T-helper 1 cell treated with Interleukin-12 subunit alpha and Interleukin-12 subunit beta and Interleukin-4 antibody, amounts not matched to agents 30 μg/mL and 1 μg/mL, for 36 hours (primary cell): Measurements from ENCODE around the gene GPC6.

Experiments
- H3K27ac Mint-ChIP-seq: one replicate; pipeline ENCODE4 v1.8.0; 2021; ENCODE audit warnings: mild to moderate bottlenecking, mixed read lengths
- H3K27me3 Mint-ChIP-seq: one replicate; pipeline ENCODE4 v1.8.0; 2021; ENCODE audit warnings: low read depth, mixed read lengths
- H3K36me3 Mint-ChIP-seq: one replicate; pipeline ENCODE4 v1.8.0; 2021; ENCODE audit warnings: low read depth, mixed read lengths
- H3K4me1 Mint-ChIP-seq: one replicate; pipeline ENCODE4 v1.8.0; 2021; ENCODE audit warnings: low read depth, mixed read lengths
- H3K4me3 Mint-ChIP-seq: one replicate; pipeline ENCODE4 v1.8.0; 2021; ENCODE audit warnings: mild to moderate bottlenecking, moderate library complexity, mixed read lengths
- H3K9me3 Mint-ChIP-seq: one replicate; pipeline ENCODE4 v1.8.0; 2021; ENCODE audit warnings: mixed read lengths

Gene GPC6

GRCh38 chr13:94387047-94387446, 1160.4 kb downstream of the GPC6 start:
- Mint-ChIP-seq H3K27ac (no peak overlapping the region), H3K9me3 (no peaks in the 10 kb centered on the region), H3K36me3 (no peaks in the 10 kb centered on the region), H3K4me1 (no peaks in the 10 kb centered on the region), H3K27me3 (peaks cover 6% of the 10 kb centered on the region), H3K4me3 (no peak overlapping the region)

- no peaks in the 10 kb centered on the region for H3K9me3 Mint-ChIP-seq
- H3K27me3 Mint-ChIP-seq: peaks cover 4% of the 10 kb centered on the region
- no peak overlapping the region for H3K27ac Mint-ChIP-seq
- no peaks in the 10 kb centered on the region for H3K4me1 Mint-ChIP-seq
- no peaks in the 10 kb centered on the region for H3K36me3 Mint-ChIP-seq
- no peak overlapping the region for H3K4me3 Mint-ChIP-seq
Observed at GRCh38 chr13:94389604-94390351, 1163.2 kb downstream of the GPC6 start.

GRCh38 chr13:94390881-94391280, 1164.3 kb downstream of the GPC6 start:
- H3K4me1 Mint-ChIP-seq: no peaks in the 10 kb centered on the region
- H3K27me3 Mint-ChIP-seq: peaks cover 4% of the 10 kb centered on the region
- no peaks in the 10 kb centered on the region for H3K36me3 Mint-ChIP-seq
- no peak overlapping the region for H3K27ac Mint-ChIP-seq
- no peaks in the 10 kb centered on the region for H3K9me3 Mint-ChIP-seq
- no peak overlapping the region for H3K4me3 Mint-ChIP-seq

GRCh38 chr13:94394723-94395122, 1168.1 kb downstream of the GPC6 start:
- Mint-ChIP-seq H3K27me3 (peaks cover 6% of the 10 kb centered on the region), H3K4me3 (no peak overlapping the region), H3K4me1 (no peaks in the 10 kb centered on the region), H3K36me3 (no peaks in the 10 kb centered on the region), H3K9me3 (no peaks in the 10 kb centered on the region), H3K27ac (no peak overlapping the region)

- H3K27ac Mint-ChIP-seq: no peak overlapping the region
- no peaks in the 10 kb centered on the region for H3K9me3 Mint-ChIP-seq
- H3K4me1 Mint-ChIP-seq: no peaks in the 10 kb centered on the region
- no peaks in the 10 kb centered on the region for H3K36me3 Mint-ChIP-seq
- no peak overlapping the region for H3K4me3 Mint-ChIP-seq
- H3K27me3 Mint-ChIP-seq: peaks cover 3% of the 10 kb centered on the region
Observed at GRCh38 chr13:94395860-94396259, 1169.3 kb downstream of the GPC6 start.

GRCh38 chr13:94399812-94400211, 1173.2 kb downstream of the GPC6 start:
- no peak overlapping the region for H3K27ac Mint-ChIP-seq
- H3K27me3 Mint-ChIP-seq: peaks cover 7% of the 10 kb centered on the region
- H3K4me1 Mint-ChIP-seq: no peaks in the 10 kb centered on the region
- H3K36me3 Mint-ChIP-seq: no peaks in the 10 kb centered on the region
- H3K4me3 Mint-ChIP-seq: no peak overlapping the region
- no peaks in the 10 kb centered on the region for H3K9me3 Mint-ChIP-seq

GRCh38 chr13:94400874-94401273, 1174.3 kb downstream of the GPC6 start:
- H3K27me3 Mint-ChIP-seq: peaks cover 7% of the 10 kb centered on the region
- H3K9me3 Mint-ChIP-seq: no peaks in the 10 kb centered on the region
- no peaks in the 10 kb centered on the region for H3K36me3 Mint-ChIP-seq
- H3K4me1 Mint-ChIP-seq: no peaks in the 10 kb centered on the region
- H3K4me3 Mint-ChIP-seq: no peak overlapping the region
- no peak overlapping the region for H3K27ac Mint-ChIP-seq

GRCh38 chr13:94408314-94409036, 1181.9 kb downstream of the GPC6 start:
- Mint-ChIP-seq H3K36me3 (no peaks in the 10 kb centered on the region), H3K4me1 (no peaks in the 10 kb centered on the region), H3K27me3 (no peaks in the 10 kb centered on the region), H3K4me3 (no peak overlapping the region), H3K27ac (no peak overlapping the region), H3K9me3 (peaks cover 3% of the 10 kb centered on the region)

- H3K4me1 Mint-ChIP-seq: no peaks in the 10 kb centered on the region
- H3K27ac Mint-ChIP-seq: no peak overlapping the region
- H3K9me3 Mint-ChIP-seq: peaks cover 8% of the 10 kb centered on the region
- no peaks in the 10 kb centered on the region for H3K27me3 Mint-ChIP-seq
- H3K36me3 Mint-ChIP-seq: no peaks in the 10 kb centered on the region
- no peak overlapping the region for H3K4me3 Mint-ChIP-seq
Observed at GRCh38 chr13:94411747-94412146, 1185.1 kb downstream of the GPC6 start.

GRCh38 chr13:94412870-94413597, 1186.4 kb downstream of the GPC6 start:
- peaks cover 20% of the 10 kb centered on the region for H3K9me3 Mint-ChIP-seq
- no peak overlapping the region for H3K4me3 Mint-ChIP-seq
- no peak overlapping the region for H3K27ac Mint-ChIP-seq
- no peaks in the 10 kb centered on the region for H3K36me3 Mint-ChIP-seq
- H3K27me3 Mint-ChIP-seq: no peaks in the 10 kb centered on the region
- H3K4me1 Mint-ChIP-seq: no peaks in the 10 kb centered on the region

GRCh38 chr13:94413598-94413944, 1187.0 kb downstream of the GPC6 start:
- no peak overlapping the region for H3K27ac Mint-ChIP-seq
- peaks cover 24% of the 10 kb centered on the region for H3K9me3 Mint-ChIP-seq
- no peak overlapping the region for H3K4me3 Mint-ChIP-seq
- no peaks in the 10 kb centered on the region for H3K36me3 Mint-ChIP-seq
- no peaks in the 10 kb centered on the region for H3K27me3 Mint-ChIP-seq
- peaks cover 3% of the 10 kb centered on the region for H3K4me1 Mint-ChIP-seq

- Mint-ChIP-seq H3K27ac (no peak overlapping the region), H3K27me3 (no peaks in the 10 kb centered on the region), H3K9me3 (peaks cover 25% of the 10 kb centered on the region), H3K4me3 (no peak overlapping the region), H3K4me1 (peaks cover 6% of the 10 kb centered on the region), H3K36me3 (peaks cover 3% of the 10 kb centered on the region)
Observed at GRCh38 chr13:94414141-94414540, 1187.5 kb downstream of the GPC6 start.

- H3K4me3 Mint-ChIP-seq: no peak overlapping the region
- no peak overlapping the region for H3K27ac Mint-ChIP-seq
- H3K4me1 Mint-ChIP-seq: peaks cover 11% of the 10 kb centered on the region
- H3K27me3 Mint-ChIP-seq: no peaks in the 10 kb centered on the region
- H3K9me3 Mint-ChIP-seq: peaks cover 31% of the 10 kb centered on the region
- peaks cover 6% of the 10 kb centered on the region for H3K36me3 Mint-ChIP-seq
Observed at GRCh38 chr13:94414708-94415107, 1188.1 kb downstream of the GPC6 start.

GRCh38 chr13:94415500-94416237, 1189.1 kb downstream of the GPC6 start:
- no peak overlapping the region for H3K27ac Mint-ChIP-seq

More at GRCh38 chr13:94415500-94416237, 1189.1 kb downstream of the GPC6 start:
- no peaks in the 10 kb centered on the region for H3K27me3 Mint-ChIP-seq
- peaks cover 6% of the 10 kb centered on the region for H3K36me3 Mint-ChIP-seq
- no peak overlapping the region for H3K4me3 Mint-ChIP-seq
- H3K9me3 Mint-ChIP-seq: peaks cover 39% of the 10 kb centered on the region
- peaks cover 16% of the 10 kb centered on the region for H3K4me1 Mint-ChIP-seq
